NOMO-1 treated with DMSO at 0.1 percent for 48 hours (cell line): ENCODE data around the gene SLC29A3.
"Not testable (repeated sequence)": the region's sequence is repeated elsewhere in the genome, so short reads cannot be mapped to it uniquely, and the experiment has no call there.

Experiments used
- DNase-seq: peaks from one replicate; lab custom pipeline; 2025; ENCODE audit not compliant: unreplicated experiment; lab: John Stamatoyannopoulos, UW

The SLC29A3 gene

DNA sequence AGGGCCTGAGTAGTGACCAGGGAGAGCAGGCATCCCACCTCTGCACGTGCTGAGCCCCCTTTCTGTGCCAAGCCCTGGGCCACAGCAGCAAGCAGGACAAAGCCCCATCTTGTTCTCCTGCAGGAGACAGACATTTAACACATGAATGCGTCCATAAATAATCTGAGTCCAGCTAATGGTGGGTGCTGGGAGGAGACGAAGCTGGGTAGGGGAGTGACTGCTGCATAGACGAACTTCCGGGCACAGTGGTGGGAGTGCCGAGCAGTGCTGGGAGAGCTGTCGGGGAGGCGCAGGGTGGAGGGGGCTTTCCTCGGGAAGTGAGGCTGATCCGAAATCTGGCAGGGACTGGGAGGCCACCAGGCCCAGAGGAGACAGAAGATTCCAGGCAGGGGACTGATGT lies 35.2 kb upstream of the SLC29A3 start:
- no peak for DNase-seq

DNA sequence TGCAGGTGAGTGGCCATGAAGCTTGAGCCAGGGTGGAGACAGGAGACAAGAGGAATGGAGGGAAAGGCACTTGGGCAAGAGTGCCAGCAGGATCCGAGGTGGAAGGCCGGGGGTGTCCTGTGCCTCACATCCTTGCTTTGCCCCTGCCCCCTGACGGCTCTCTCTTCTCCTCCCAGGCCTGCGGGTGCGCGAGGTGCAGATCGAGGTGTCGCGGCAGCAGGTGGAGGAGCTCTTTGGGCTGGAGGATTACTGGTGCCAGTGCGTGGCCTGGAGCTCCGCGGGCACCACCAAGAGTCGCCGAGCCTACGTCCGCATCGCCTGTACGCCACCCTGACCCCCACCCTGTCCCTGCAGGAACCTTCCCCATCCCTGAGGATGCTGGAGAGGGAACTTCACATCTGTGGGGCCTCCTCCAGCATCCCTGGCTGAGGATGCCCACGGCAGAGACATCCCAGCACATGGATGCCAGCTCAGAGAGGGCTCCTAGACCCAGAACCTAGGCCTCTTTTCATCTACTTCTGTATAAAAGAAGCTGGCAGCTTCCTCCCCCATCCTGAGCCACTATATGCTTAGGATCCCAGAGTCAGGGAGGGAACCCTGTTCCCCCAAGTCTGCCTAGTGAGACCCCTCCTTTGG lies 34.4 kb upstream of the SLC29A3 start:
- no peak for DNase-seq

DNA sequence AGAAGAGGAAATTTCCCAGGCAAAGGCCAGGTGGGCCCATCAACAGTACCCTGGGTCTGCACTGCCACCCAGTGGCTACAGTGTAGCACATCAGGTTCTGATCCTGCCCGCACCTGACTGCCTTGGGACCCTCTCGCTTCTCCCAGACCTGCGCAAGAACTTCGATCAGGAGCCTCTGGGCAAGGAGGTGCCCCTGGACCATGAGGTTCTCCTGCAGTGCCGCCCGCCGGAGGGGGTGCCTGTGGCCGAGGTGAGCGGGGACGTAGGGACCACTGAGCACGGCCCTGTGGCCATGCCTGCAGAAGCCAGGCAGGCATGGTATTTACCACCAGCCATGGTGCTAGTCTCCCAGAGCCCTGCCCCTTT lies 33.9 kb upstream of the SLC29A3 start:
- DNase-seq, result peak; percentile 1

DNA sequence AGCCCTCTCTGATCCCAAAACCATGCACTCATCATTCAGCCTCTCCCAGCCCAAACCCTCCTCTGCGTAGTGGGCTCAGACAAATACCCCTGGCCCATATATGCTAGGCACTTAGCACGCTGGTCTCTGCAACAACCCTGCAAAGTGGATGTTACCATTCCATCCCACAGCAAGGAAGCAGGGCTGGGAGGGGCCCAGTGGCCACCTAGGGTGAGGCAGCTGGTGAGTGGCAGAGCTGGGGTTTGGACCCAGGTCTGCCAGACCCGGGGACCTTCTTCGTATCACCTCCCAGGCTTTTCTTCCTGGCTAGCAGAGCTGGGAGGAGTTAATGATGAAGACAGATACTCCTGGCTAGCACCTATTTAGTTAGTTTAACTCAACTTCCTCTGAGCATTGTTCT lies 33.1 kb upstream of the SLC29A3 start:
- no peak for DNase-seq

DNA sequence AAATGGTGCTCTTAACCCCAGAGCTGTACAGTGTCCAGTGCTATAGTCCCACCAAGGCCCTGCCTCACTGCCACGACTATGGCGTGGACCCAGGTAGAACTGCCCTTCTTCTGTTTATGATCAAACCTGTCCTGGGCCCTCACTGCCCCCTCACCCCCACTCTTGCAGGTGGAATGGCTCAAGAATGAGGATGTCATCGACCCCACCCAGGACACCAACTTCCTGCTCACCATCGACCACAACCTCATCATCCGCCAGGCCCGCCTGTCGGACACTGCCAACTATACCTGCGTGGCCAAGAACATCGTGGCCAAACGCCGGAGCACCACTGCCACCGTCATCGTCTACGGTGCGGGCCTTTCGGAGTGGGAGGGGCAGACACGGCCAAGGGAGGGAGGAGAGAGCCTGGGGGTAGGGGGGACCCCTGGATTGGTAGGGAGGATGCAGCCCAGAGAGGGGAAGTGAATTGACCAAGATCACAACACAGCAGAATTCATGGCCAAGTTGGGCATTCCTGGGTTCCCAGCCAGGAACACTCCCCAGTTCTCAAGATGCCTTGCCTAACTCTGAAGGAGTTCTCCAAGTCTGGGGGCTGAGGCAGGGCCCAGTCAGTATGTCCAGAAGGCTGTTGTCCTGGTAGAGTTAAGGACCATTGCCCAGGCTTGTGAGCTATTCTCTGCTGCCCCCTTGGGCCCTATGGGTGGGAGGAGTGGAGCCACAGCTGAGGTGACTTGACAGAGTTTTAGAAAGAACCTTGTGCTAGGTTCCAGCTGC lies 32.4 kb upstream of the SLC29A3 start:
- DNase-seq, result no peak

DNA sequence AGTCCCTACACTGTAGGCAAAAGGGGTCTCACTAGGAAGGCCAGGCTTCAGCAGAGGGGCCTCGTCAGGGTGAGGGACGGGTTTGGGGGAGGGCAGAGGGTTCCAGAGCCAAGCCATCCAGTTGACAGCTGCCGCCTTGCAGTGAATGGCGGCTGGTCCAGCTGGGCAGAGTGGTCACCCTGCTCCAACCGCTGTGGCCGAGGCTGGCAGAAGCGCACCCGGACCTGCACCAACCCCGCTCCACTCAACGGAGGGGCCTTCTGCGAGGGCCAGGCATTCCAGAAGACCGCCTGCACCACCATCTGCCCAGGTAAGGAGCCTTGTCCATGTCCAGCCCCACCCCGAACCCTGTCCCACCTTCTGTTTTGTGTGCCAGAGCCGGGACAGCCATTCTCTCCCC lies 31.6 kb upstream of the SLC29A3 start:
- no peak for DNase-seq

DNA sequence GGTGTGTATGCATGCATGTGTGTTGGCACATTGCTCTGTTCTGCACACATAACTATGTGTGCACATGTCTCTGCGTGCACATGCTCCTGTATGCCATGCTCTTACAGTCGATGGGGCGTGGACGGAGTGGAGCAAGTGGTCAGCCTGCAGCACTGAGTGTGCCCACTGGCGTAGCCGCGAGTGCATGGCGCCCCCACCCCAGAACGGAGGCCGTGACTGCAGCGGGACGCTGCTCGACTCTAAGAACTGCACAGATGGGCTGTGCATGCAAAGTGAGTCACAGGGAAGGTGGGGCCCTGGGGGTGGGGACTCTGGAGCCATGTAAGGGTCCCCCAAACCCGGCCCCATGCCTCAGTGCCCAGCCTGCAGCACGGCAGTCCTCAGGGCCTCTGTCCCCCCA lies 30.6 kb upstream of the SLC29A3 start:
- no peak for DNase-seq

DNA sequence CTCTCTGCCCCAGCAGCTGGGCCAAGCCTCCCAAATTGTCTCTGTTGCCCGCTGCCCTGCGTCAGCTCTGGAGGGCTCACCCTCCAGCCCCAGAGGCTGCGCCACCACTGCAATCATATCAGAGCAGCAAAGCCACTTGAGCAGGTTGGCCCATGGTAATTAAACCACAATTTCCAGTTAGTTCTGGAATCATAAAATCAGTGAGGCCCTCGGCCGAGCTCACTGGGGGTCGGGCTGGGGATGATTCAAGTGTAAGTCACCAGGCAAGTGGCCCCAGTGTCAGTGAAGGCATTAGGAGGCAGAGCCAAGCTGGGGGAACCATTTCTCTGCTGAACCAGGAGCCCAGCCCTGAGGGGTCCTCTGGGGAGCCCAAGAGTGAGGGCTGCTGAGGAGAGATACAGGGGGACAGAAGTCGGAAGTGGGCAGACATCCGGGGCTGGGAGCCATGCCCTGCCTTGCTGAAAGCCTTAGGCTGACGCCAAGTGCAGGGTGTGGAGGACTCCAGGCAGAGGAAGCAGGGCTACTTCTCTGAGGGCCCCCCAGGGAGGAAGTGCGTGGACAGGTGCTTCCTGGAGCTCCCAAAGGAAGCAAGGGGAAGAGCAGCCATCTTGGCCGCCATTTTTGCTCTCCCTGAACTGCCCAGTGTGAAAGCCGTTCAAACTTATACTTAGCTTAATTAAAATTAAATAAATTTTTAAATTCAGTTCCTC lies 29.5 kb upstream of the SLC29A3 start:
- no peak for DNase-seq

DNA sequence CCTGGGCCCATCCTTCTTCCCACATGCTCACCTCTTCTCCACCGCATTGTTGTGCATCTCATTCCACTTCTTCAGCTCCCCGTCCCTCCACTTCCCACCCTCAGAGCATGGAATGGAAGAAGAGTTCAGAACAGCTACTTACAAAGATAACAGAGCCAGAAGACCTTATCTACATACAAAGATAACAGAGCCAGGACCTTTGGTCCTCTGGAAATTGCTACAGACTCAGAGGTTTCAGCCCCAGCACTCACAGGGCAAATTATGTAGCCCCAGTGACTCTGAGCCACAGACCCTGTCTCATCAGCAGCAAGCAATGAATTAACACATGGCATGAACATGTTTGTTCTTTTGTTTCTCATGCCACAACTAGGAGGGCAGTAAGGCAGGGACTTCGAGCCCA lies 28.7 kb upstream of the SLC29A3 start:
- DNase-seq, result no peak

DNA sequence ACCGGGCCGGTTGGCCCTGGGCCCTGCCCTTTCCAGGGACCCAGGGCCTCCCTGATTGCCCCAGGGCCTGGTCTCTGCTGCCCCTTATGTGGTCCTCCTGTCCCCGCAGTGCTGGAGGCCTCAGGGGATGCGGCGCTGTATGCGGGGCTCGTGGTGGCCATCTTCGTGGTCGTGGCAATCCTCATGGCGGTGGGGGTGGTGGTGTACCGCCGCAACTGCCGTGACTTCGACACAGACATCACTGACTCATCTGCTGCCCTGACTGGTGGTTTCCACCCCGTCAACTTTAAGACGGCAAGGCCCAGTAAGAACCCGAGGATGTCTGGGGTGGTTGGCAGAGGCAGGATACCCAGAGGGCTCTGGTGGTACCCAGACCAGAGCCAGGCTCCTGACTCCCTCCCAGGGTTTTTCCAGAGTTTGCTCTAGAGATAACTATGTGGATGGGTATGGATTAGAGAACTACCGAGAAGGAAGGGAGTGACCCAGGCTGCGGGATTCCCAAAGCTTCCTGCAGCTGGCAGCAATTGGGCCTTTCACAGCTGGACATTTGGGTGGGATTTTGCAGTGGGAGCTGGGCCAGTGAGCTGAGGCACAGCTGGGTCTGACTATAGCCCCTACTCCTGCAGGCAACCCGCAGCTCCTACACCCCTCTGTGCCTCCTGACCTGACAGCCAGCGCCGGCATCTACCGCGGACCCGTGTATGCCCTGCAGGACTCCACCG lies 28.1 kb upstream of the SLC29A3 start:
- DNase-seq, result no peak

DNA sequence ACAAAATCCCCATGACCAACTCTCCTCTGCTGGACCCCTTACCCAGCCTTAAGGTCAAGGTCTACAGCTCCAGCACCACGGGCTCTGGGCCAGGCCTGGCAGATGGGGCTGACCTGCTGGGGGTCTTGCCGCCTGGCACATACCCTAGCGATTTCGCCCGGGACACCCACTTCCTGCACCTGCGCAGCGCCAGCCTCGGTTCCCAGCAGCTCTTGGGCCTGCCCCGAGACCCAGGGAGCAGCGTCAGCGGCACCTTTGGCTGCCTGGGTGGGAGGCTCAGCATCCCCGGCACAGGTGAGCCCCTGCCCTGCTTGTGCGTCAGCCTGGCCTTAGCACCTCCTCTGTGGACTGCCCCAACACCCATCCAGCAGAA lies 27.5 kb upstream of the SLC29A3 start:
- DNase-seq, result no peak

DNA sequence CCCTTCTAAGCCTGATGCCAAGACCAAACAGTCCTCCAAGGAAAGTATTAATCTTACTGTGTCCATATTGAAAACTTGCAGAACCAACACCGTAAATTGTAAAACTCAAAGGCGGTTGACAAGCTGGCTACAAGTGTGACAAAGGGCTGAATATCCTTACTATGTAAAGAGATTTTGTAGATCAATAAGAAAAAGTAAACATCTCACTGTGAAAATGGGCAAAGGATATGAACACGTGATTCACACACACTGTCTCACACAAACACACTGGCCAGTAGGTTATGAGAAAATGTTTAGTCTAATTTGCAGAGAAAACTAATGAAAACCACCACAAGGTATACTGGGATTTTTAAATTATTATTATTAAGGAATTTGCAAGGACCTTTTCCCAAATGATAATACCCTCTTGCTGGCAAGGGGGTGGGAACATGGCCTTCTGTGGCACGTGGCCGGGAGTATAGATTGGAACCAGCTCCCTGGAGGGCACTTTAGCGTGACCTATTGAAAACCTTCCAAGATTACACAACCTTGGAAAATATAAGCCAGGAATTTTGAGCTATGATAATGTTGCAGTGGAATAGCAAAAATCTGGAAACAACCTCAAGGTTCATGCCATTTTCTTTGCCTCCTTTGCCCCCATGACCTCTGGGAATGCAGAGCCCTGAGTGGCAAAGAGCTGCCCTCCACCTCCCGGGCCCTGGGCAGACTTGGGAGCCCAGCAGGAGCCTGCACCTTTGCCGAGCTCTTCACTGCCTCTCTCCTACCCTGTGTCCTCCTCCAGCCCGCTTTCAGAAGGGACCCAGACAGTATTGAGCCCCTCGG lies 26.2 kb upstream of the SLC29A3 start:
- DNase-seq, result no peak

DNA sequence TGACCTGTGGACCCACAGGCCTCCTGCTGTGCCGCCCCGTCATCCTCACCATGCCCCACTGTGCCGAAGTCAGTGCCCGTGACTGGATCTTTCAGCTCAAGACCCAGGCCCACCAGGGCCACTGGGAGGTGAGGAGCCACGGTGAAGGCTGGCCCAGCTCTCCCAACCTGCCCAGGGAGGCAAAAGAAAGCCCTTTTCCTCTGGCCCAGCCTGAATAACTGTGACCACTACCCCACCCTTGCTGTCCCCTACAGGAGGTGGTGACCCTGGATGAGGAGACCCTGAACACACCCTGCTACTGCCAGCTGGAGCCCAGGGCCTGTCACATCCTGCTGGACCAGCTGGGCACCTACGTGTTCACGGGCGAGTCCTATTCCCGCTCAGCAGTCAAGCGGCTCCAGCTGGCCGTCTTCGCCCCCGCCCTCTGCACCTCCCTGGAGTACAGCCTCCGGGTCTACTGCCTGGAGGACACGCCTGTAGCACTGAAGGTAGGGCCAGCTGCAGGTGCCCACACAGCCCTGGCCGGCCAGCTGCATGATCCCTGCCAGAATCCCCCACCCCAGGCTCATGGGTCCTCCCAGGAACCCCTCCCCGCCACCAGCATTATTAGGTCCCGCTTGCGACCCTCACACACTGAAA lies 25.5 kb upstream of the SLC29A3 start:
- no peak for DNase-seq

DNA sequence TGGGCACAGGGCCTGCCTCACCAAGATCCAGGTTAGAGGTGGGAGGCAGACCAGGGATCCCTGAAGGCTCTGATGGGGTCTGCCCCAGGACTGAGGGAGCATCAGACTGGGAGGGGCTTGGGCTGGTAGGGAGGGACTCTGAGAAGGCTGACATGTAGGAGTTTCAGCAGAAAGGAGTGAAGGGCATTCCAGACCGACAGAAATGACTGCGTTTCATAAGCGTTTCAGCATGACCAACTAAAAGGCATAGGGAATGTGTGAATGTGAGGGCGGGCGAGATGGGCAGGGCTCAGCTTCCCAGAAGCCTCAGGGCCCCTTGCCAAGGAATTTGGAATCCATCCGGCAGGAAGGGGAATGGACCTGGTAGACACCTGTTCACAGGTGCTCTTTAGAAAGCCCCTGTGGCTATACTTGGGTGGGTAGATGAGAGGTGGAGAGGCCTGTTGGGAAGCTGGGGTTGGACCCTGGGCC lies 24.9 kb upstream of the SLC29A3 start:
- no peak for DNase-seq

DNA sequence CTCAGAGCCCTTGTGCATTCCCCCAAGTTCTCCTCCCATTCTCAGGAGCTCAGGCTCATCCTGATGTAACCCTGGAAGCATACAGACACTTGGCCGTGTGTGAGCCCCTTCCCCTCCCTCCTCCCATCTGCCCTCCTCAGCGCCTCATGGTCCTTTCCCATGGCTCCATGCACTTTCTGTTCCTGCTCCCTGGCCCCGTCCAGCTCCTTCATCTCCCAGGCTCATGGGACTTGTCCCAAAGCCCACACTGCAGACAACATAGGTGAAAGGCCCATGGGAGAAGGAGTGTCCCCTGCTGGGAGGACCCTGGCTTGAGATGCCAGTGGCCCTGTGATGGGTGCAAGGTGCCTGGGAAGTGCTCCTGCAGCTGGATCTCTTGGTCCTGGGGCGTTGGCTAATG lies 24.2 kb upstream of the SLC29A3 start:
- DNase-seq, result no peak

DNA sequence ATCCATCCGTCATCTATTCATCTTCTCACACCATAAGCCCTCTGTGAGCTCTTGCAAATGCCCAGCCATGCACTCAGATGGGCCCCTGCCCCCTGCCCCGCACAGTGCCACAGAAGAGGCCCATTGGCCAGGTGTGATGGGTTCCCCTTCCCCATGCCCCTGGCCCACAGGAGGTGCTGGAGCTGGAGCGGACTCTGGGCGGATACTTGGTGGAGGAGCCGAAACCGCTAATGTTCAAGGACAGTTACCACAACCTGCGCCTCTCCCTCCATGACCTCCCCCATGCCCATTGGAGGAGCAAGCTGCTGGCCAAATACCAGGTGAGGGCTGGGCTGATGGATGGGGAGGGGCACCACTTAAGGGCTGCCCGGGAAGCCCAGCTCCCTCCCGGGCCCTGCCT lies 23.4 kb upstream of the SLC29A3 start:
- DNase-seq, result no peak

DNA sequence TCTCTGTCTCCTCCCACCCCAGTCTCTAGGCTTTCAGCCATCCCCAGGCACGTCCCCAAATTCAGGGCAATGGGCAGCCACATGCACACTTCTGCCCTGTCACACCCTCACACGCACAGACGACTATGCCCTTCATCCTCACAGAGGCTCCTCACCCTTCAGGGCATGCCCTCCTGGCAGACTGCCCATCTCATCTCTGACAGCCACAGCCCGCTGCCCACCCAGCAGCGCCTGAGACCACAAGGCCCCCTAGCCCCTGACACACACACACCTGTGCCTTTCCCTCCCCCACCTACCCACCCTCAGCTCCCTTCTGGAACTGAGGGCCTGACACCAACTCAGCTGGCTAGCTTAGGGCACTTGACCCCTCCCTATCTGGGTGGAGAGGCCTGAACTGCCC lies 23.0 kb upstream of the SLC29A3 start:
- DNase-seq, result no peak

DNA sequence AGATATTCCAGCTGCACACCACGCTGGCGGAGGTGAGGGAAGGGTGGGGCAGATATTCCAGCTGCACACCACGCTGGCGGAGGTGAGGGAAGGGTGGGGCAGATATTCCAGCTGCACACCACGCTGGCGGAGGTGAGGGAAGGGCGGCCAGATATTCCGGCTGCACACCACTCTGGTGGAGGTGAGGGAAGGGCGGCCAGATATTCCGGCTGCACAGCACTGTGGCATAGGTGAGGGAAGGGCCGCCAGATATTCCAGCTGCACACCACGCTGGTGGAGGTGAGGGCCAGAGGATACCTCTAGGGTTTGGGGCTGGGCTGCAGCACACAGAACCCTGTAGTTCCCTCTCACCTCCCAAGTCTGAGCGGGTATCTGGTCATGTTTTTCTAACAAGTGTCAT lies 22.2 kb upstream of the SLC29A3 start:
- DNase-seq, result not testable (repeated sequence)

DNA sequence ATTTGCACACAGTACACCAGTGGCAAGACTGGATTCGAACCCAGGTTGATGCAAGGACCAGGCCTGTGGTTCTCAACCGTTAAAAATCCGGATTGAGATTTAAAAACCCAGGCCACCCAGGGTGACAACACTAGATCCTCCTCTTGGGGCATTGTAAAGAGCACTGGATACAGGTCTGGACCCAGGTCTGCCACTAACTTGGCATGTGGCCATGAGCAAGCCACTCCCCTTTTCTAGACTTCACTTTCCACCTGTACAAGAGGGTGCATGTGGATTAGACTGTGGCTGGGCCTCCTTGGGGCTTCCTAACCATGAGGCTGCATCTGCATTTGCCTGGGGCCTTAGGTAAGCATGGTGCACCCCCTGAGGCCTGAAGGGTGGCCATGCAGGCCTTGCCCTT lies 21.7 kb upstream of the SLC29A3 start:
- no peak for DNase-seq

DNA sequence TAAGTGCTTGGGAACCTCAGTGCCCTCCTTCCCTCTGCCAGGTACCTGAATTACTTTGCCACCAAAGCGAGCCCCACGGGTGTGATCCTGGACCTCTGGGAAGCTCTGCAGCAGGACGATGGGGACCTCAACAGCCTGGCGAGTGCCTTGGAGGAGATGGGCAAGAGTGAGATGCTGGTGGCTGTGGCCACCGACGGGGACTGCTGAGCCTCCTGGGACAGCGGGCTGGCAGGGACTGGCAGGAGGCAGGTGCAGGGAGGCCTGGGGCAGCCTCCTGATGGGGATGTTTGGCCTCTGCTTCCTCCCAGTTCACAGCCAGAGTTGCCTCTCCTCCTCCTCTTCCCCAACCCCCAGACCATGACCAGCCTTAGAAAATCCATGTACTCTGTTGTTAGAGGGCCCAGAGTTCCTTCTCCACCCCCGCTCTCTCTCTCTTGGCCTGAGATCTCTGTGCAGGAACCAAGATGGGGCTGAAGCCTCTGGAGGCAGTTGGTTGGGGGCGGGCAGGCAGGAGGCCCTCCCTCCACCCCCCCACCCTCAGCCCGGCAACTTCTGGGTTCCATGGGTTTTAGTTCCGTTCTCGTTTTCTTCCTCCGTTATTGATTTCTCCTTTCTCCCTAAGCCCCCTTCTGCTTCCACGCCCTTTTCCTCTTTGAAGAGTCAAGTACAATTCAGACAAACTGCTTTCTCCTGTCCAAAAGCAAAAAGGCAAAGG lies 19.8 kb upstream of the SLC29A3 start:
- peak; percentile 85 for DNase-seq
